ENCODE measurements around the gene TSPAN15.

- TF ChIP-seq POLR2AphosphoS5 (IDR thresholded peaks at IDR 0.05), result peak; percentile 34 to 47
- no peak for TF ChIP-seq CTCF (IDR thresholded peaks at IDR 0.05)
- peak in 1 of 4 donors; percentile 10 for TF ChIP-seq POLR2A (IDR thresholded peaks at IDR 0.05)
- TF ChIP-seq EP300 (IDR thresholded peaks at IDR 0.05), result peak in 1 of 4 donors; percentile 70
These were observed 30.0 kb downstream of the TSPAN15 start for GRCh38 chr10:69481305-69481704.
